Smooth muscle cell (in vitro differentiated cells): ENCODE results near the gene ESAM. TPM values are rescaled to one million over a fixed set of nuclear protein-coding genes. Genes with fewer than 3 reads are reported as not detected.

Experiments
- DNase-seq: peaks from one replicate; lab custom pipeline; 2025; ENCODE audit not compliant: unreplicated experiment; lab: John Stamatoyannopoulos, UW
- H2AFZ ChIP-seq: fragments of 200-600 bp; sonication (generic); 2 replicates; pipeline ENCODE4 v1.6.0; 2016; ENCODE audit warnings: antibody characterized with exemption, low read depth, mild to moderate bottlenecking
- H3F3A ChIP-seq: fragments of 200-600 bp; sonication (generic); 2 replicates; pipeline ENCODE4 v1.6.0; 2017; ENCODE audit warnings: antibody characterized with exemption, low read depth
- H3K27ac ChIP-seq: fragments of 200-600 bp; sonication (generic); 2 replicates; pipeline ENCODE4 v1.5.1; 2016; ENCODE audit warnings: low read depth, mild to moderate bottlenecking
- H3K27me3 ChIP-seq: fragments of 200-600 bp; sonication (generic); 2 replicates; pipeline ENCODE4 v1.6.1; 2016; ENCODE audit warnings: low read depth, mild to moderate bottlenecking
- H3K36me3 ChIP-seq: fragments of 200-600 bp; sonication (generic); 2 replicates; pipeline ENCODE4 v1.5.1; 2016; ENCODE audit warnings: low read depth
- H3K4me1 ChIP-seq: fragments of 200-600 bp; sonication (generic); 2 replicates; pipeline ENCODE4 v1.5.1; 2016; ENCODE audit warnings: low read depth
- H3K4me2 ChIP-seq: fragments of 200-600 bp; sonication (generic); 2 replicates; pipeline ENCODE4 v1.6.0; 2016; ENCODE audit warnings: mild to moderate bottlenecking
- H3K4me3 ChIP-seq: fragments of 200-600 bp; sonication (generic); 2 replicates; pipeline ENCODE4 v1.5.1; 2016; ENCODE audit warnings: mild to moderate bottlenecking
- H3K79me2 ChIP-seq: fragments of 200-600 bp; sonication (generic); 2 replicates; pipeline ENCODE4 v1.6.0; 2016; ENCODE audit warnings: low read depth, mild to moderate bottlenecking
- H3K9ac ChIP-seq: fragments of 200-600 bp; sonication (generic); 2 replicates; pipeline ENCODE4 v1.6.0; 2016; ENCODE audit warnings: low read depth
- H3K9me3 ChIP-seq: fragments of 200-600 bp; sonication (generic); replicated peaks from 2 replicates; pipeline ENCODE4 v1.5.1; 2016; ENCODE audit warnings: low read depth
- H4K20me1 ChIP-seq: fragments of 200-600 bp; sonication (generic); 2 replicates; pipeline ENCODE4 v1.6.0; 2016; ENCODE audit warnings: low read depth
- WGBS: methylation state at CpG from one replicate; pipeline ENCODE4 v1.1.7; 2016; ENCODE audit warnings: low lambda C conversion rate; 5-methylcytosine and 5-hydroxymethylcytosine counted together
- polyA plus RNA-seq: library from polyadenylated mRNA; unstranded; fragments of >200 nt; fragmentation: Nextera tagmentation; extraction: Ambion mirVana; gene quantifications from 2 replicates; pipeline ENCODE4 v1.2.1, GENCODE V29; 2016
- total RNA-seq: library from RNA; depleted of rRNA; stranded (reverse); fragments of >200 nt; gene quantifications from 2 replicates; pipeline ENCODE4 v1.2.3, GENCODE V29; 2014
- TF ChIP-seq, protein P1 (sequence below): fragments of 200-600 bp; sonication (generic); IDR thresholded peaks from 2 replicates; pipeline ENCODE4 v1.5.1; 2017; ENCODE audit warnings: borderline replicate concordance, mild to moderate bottlenecking, antibody characterized with exemption; ENCODE audit not compliant: insufficient read depth, poor library complexity, severe bottlenecking

ESAM gene
- total and polyA plus RNA-seq, 2 experiments from 2014 or later, result 0.31 to 0.94 TPM

GRCh38 chr11:124753624-124754023 is 8.5 kb downstream of the ESAM start:
- peaks cover 3% of the 10 kb centered on the region for H3K4me1 ChIP-seq
- TF ChIP-seq, protein P1, sequence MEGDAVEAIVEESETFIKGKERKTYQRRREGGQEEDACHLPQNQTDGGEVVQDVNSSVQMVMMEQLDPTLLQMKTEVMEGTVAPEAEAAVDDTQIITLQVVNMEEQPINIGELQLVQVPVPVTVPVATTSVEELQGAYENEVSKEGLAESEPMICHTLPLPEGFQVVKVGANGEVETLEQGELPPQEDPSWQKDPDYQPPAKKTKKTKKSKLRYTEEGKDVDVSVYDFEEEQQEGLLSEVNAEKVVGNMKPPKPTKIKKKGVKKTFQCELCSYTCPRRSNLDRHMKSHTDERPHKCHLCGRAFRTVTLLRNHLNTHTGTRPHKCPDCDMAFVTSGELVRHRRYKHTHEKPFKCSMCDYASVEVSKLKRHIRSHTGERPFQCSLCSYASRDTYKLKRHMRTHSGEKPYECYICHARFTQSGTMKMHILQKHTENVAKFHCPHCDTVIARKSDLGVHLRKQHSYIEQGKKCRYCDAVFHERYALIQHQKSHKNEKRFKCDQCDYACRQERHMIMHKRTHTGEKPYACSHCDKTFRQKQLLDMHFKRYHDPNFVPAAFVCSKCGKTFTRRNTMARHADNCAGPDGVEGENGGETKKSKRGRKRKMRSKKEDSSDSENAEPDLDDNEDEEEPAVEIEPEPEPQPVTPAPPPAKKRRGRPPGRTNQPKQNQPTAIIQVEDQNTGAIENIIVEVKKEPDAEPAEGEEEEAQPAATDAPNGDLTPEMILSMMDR, result no peak
- H3K4me2 ChIP-seq, result no peak overlapping the region
- 97% methylated on average over 7 of the region's 7 CpGs for WGBS
- H3K27ac ChIP-seq, result no peak overlapping the region
- H3F3A ChIP-seq, result no peaks in the 10 kb centered on the region
- DNase-seq, result no peak
- H3K36me3 ChIP-seq, result no peaks in the 10 kb centered on the region
- no peaks in the 10 kb centered on the region for H3K79me2 ChIP-seq
- H3K9me3 ChIP-seq, result no peaks in the 10 kb centered on the region
- no peaks in the 10 kb centered on the region for H4K20me1 ChIP-seq
- no peak overlapping the region for H3K9ac ChIP-seq
- peaks cover 71% of the 10 kb centered on the region for H3K27me3 ChIP-seq
- no peak overlapping the region for H3K4me3 ChIP-seq
- no peak overlapping the region for H2AFZ ChIP-seq

DNA sequence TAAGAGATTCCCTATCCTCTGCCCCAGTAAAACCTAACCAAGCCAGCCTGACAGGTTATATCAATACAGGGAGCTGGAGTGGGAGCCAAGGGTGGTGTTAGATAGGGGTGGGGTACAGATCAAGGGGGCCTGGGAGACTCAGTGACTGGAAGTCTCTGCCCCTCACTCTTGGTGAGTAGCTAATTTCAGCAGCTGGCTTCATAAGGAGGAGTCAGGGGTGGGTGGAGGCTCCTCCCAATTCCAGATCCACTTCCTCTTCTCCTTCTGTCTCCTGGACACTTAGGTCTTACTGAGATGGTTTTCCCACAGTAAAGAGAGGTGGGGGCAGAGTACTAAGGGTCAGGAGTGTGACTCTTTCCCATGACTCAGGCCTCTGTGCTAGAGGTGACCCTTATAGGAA is 8.9 kb downstream of the ESAM start:
- no peak overlapping the region for H3K4me2 ChIP-seq
- H3K9me3 ChIP-seq, result no peaks in the 10 kb centered on the region
- no peak overlapping the region for H2AFZ ChIP-seq
- H4K20me1 ChIP-seq, result no peaks in the 10 kb centered on the region
- H3K9ac ChIP-seq, result no peak overlapping the region
- no peaks in the 10 kb centered on the region for H3F3A ChIP-seq
- H3K4me3 ChIP-seq, result no peak overlapping the region
- no peaks in the 10 kb centered on the region for H3K79me2 ChIP-seq
- H3K27ac ChIP-seq, result no peak overlapping the region
- H3K27me3 ChIP-seq, result peaks cover 71% of the 10 kb centered on the region
- H3K4me1 ChIP-seq, result peaks cover 2% of the 10 kb centered on the region
- no peaks in the 10 kb centered on the region for H3K36me3 ChIP-seq
- no peak for DNase-seq
- TF ChIP-seq, protein P1, result no peak

GRCh38 chr11:124752471-124753102 is 9.5 kb downstream of the ESAM start:
- Histone ChIP-seq H3K79me2 (no peaks in the 10 kb centered on the region), H3K4me1 (no peaks in the 10 kb centered on the region), H2AFZ (no peak overlapping the region), H3K36me3 (no peaks in the 10 kb centered on the region), H3K27me3 (peaks cover 72% of the 10 kb centered on the region), H3F3A (no peaks in the 10 kb centered on the region), H3K4me3 (no peak overlapping the region), H3K4me2 (no peak overlapping the region), H3K9me3 (no peaks in the 10 kb centered on the region), H3K27ac (no peak overlapping the region), H4K20me1 (no peaks in the 10 kb centered on the region), H3K9ac (no peak overlapping the region)
- TF ChIP-seq, protein P1, result no peak
- WGBS, result 77% methylated on average over 10 of the region's 10 CpGs
- no peak for DNase-seq
